Loucy (cell line): ENCODE measurements around the gene ZNF511.

Experiments used
- EZH2phosphoT487 ChIP-seq: fragments of 200-600 bp; IDR thresholded peaks from 2 replicates; pipeline ENCODE4 v1.6.1; 2018; ENCODE audit warnings: antibody characterized with exemption, mild to moderate bottlenecking, moderate library complexity, borderline replicate concordance
- TF ChIP-seq, protein P1 (sequence below): fragments of 200-600 bp; sonication (generic); conservative IDR thresholded peaks from 2 replicates; pipeline ENCODE4 v1.5.1; 2014; ENCODE audit warnings: mild to moderate bottlenecking, antibody characterized with exemption, low read length

DNA sequence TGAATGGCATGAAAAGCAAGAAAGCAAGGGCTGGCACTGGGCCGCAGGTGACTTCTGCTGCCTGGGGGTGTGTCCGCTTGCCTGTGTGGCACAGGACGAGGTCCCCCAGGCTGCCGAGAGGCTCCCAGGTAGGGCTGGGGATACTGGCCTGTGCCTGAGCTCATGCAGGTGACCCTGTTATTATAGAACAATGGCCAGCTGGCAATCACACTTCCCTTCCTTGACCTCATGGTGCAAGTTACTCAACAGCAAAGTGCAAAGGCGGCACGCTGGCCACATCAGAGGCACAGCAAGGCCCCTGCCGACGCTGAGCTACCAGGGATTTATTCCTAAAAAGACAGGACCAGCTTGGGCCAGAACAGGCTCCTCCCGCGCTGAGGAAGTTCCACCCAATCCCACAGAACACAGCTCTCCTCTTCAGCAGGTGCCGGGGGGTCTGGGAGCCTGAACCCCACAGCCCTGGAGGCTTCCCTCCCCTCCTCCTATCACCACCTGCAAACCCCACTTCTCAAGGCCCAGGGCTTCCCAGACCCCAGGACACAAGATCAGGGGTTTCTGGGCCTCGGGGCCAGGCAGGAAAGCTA is 30.6 kb upstream of the ZNF511 start:
- TF ChIP-seq, protein P1, sequence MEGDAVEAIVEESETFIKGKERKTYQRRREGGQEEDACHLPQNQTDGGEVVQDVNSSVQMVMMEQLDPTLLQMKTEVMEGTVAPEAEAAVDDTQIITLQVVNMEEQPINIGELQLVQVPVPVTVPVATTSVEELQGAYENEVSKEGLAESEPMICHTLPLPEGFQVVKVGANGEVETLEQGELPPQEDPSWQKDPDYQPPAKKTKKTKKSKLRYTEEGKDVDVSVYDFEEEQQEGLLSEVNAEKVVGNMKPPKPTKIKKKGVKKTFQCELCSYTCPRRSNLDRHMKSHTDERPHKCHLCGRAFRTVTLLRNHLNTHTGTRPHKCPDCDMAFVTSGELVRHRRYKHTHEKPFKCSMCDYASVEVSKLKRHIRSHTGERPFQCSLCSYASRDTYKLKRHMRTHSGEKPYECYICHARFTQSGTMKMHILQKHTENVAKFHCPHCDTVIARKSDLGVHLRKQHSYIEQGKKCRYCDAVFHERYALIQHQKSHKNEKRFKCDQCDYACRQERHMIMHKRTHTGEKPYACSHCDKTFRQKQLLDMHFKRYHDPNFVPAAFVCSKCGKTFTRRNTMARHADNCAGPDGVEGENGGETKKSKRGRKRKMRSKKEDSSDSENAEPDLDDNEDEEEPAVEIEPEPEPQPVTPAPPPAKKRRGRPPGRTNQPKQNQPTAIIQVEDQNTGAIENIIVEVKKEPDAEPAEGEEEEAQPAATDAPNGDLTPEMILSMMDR, result no peak
- no peak for TF ChIP-seq EZH2phosphoT487
